Lower leg skin (tissue), 4 donors: ENCODE measurements around the gene TMEM82. TPM values are rescaled to one million over a fixed set of nuclear protein-coding genes. Genes with fewer than 3 reads are reported as not detected.

Experiments used
- DNase-seq, 2 donors: peaks; one replicate each; pipeline ENCODE4 v3.0.0-alpha.2; 2019; ENCODE audit warnings: low spot score in 2 of 2
- H3K4me3 ChIP-seq: fragments of 200-600 bp; sonication (generic); 2 replicates; pipeline ENCODE4 v1.5.1; 2017; ENCODE audit warnings: mild to moderate bottlenecking, low read depth; ENCODE audit not compliant: poor library complexity, severe bottlenecking
- POLR2A ChIP-seq, 2 donors: fragments of 450-650 bp; IDR thresholded peaks; one replicate each; pipeline ENCODE4 v1.6.1; 2016 to 2017; ENCODE audit warnings: antibody characterized with exemption in 2 of 2, mild to moderate bottlenecking in 1 of 2, moderate library complexity in 1 of 2
- WGBS, 2 donors: methylation state at CpG; one replicate each; pipeline ENCODE4 v1.1.5; 2018; 5-methylcytosine and 5-hydroxymethylcytosine counted together
- intact Hi-C: fragments of 100-400 bp; cut with DNase I; formaldehyde crosslinking; loops from one replicate; pipeline ENCODE4 v1.15.0; 2023; ENCODE audit warnings: low total_unique reads
- total RNA-seq, 4 donors: library from RNA; depleted of rRNA; stranded (reverse); fragments of >200 nt; gene quantifications; one replicate each; pipeline ENCODE4 v1.1.0, GENCODE V29; 2016
- TF ChIP-seq, protein P1 (sequence below), 3 donors: fragments of 450-650 bp; IDR thresholded peaks; one replicate each; pipeline ENCODE4 v1.5.1; 2016; ENCODE audit warnings: antibody characterized with exemption in 3 of 3, mild to moderate bottlenecking in 3 of 3, moderate library complexity in 2 of 3

Gene TMEM82
- total RNA-seq, 4 donors from 2014 or later = not detected

DNA sequence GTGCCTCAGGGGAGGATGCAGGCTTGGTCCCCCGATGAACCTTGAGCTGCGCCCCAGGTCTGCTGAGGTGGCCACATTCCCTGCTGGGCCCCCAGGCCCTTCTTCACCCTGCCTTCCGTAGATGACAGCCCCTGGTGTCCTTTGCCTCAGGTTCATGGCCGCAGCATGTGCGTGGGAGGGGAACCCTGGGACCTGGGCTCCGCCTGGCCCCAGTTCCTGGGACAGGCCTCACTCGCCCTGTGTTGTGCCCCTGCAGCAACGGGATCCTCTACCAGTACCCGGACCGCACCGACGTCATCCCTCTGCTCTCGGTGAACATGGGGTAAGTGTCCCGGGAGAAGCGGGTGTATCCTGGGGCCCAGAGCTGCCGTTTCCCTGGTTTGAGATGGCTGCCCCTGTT is 11.4 kb upstream of the TMEM82 start:
- no peak overlapping the region for H3K4me3 ChIP-seq
- intact Hi-C loops = no loop called here
- no peak for TF ChIP-seq POLR2A (IDR thresholded peaks at IDR 0.05)
- TF ChIP-seq, protein P1, sequence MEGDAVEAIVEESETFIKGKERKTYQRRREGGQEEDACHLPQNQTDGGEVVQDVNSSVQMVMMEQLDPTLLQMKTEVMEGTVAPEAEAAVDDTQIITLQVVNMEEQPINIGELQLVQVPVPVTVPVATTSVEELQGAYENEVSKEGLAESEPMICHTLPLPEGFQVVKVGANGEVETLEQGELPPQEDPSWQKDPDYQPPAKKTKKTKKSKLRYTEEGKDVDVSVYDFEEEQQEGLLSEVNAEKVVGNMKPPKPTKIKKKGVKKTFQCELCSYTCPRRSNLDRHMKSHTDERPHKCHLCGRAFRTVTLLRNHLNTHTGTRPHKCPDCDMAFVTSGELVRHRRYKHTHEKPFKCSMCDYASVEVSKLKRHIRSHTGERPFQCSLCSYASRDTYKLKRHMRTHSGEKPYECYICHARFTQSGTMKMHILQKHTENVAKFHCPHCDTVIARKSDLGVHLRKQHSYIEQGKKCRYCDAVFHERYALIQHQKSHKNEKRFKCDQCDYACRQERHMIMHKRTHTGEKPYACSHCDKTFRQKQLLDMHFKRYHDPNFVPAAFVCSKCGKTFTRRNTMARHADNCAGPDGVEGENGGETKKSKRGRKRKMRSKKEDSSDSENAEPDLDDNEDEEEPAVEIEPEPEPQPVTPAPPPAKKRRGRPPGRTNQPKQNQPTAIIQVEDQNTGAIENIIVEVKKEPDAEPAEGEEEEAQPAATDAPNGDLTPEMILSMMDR (IDR thresholded peaks at IDR 0.05) = no peak
- DNase-seq = no peak
- 93 to 96% methylated on average over 5 to 16 of the region's 16 CpGs for WGBS, 2 donors

DNA sequence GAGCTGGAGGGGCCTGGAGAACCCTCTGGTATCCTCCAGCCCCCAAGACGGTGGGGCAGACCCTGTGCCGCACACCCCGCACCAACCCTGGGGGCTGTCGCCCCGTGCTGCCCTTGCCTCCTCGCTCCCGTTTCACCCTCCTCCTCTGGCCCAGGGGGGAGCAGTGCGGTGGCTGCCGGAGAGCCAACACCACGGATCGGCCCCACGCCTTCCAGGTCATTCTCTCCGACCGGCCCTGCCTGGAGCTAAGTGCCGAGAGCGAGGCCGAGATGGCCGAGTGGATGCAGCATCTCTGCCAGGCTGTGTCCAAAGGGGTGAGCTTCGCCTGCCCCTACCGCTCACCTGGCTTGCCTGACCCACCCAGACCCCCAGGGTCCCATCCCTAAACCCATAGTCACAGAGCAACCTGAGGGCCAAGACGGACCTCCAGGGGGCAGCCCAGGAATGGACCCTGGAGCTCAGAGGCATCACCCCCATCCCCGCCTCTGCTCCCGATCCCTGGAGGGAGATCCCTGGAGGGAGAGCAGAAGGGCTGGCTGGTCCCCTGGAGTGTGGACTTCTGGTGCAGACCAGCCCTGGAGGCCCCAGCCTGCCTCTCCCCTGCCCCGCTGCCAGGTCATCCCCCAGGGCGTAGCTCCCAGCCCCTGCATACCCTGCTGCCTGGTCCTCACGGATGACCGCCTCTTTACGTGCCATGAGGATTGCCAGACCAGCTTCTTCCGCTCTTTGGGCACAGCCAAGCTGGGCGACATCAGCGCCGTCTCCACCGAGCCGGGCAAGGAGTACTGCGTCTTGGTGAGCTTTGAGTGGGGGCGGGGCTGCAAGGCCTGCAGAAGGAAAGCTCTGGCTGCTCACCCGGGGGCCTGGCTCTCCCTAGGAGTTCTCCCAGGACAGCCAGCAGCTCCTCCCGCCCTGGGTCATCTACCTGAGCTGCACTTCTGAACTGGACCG is 10.3 kb upstream of the TMEM82 start:
- intact Hi-C loops = no loop called here
- 90 to 93% methylated on average over 37 to 38 of the region's 39 CpGs for WGBS, 2 donors
- no peak overlapping the region for H3K4me3 ChIP-seq
- TF ChIP-seq, protein P1 (IDR thresholded peaks at IDR 0.05) = no peak
- no peak for TF ChIP-seq POLR2A (IDR thresholded peaks at IDR 0.05)
- DNase-seq = no peak

DNA sequence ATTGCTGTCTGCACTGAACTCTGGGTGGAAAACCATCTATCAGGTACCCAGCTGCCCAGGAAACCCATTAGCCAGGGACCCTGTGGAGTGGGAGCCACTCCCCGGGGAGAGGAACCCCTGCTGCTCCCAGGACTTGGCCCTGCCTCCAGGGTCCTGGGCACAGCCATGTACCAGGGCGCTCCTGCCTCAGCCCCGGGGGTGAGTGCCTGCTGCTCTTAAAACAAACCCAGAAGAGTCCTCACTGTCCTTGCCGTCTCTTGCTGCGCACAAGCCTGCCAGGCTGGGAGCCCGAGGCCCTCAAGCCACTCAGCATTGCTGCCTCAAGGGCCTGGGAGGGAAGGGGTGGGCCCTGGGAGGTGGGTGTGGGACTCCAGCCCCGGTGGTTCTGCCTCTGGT is 9.6 kb upstream of the TMEM82 start:
- intact Hi-C loops = no loop called here
- no peak overlapping the region for H3K4me3 ChIP-seq
- no peak for DNase-seq
- WGBS, 2 donors = 67 to 80% methylated on average over 3 to 5 of the region's 7 CpGs
- TF ChIP-seq POLR2A (IDR thresholded peaks at IDR 0.05) = no peak
- TF ChIP-seq, protein P1 (IDR thresholded peaks at IDR 0.05) = no peak

DNA sequence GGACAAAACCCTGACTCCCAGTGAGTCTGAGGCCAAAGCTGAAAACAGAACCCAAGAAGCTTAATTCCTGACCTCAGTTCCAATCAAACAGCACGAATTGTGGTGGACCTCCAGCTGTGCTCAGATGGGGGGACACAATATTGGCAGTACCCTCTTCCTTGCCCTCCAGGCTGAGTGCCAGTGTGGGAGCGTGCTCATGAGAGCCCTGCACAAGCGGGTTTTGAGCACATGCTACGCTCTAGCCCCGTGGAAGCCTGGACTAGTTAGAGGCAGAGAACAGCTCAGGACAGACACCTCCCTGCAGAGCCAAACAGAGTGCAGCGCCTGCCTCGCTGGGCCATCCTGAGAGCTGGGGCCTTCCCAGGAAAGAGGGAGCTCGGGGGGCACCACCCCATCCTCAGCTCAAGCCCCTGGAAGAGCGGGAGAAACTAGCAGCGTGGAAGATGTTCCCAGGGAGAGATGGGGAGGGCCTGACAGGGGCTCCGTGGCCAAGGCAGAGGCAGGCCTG is 9.0 kb upstream of the TMEM82 start:
- no peak overlapping the region for H3K4me3 ChIP-seq
- TF ChIP-seq, protein P1 (IDR thresholded peaks at IDR 0.05) = no peak
- no peak for TF ChIP-seq POLR2A (IDR thresholded peaks at IDR 0.05)
- 70 to 82% methylated on average over 10 to 11 of the region's 11 CpGs for WGBS, 2 donors
- no peak for DNase-seq
- intact Hi-C loops = no loop called here

DNA sequence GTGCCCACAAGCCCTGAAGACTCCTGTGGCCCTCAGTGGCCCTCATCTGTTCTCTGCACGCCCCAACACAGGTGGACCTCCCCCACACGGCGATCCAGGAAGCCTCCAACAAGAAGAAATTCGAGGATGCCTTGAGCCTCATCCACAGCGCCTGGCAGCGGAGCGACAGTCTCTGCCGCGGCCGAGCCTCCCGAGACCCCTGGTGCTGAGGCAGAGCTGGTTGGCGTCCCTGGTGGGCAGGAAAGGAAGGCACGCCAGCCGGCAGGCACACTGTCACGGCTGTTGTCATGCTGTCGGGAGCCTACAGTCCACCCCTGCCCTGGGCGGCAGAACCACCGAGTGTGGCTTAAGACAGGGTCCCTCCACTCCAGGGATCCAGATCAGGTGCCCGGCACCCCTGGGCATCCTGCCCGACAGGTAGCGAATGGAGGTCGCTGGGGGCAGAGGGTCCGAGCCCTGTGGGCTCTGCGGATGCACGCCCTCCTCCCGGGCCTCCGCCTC is 8.5 kb upstream of the TMEM82 start:
- intact Hi-C loops = no loop called here

More for the DNA sequence above, 8.5 kb upstream of the TMEM82 start:
- H3K4me3 ChIP-seq = no peak overlapping the region
- DNase-seq = no peak
- TF ChIP-seq, protein P1 (IDR thresholded peaks at IDR 0.05) = no peak
- TF ChIP-seq POLR2A (IDR thresholded peaks at IDR 0.05) = no peak
- 94 to 96% methylated on average over 8 to 21 of the region's 27 CpGs for WGBS, 2 donors
